Aortic smooth muscle cell (primary cell): ENCODE results near the gene DPM1. TPM values are rescaled to one million over a fixed set of nuclear protein-coding genes. Genes with fewer than 3 reads are reported as not detected.

Experiments
- total RNA-seq: library from RNA; depleted of rRNA; stranded (reverse); fragments of >200 nt; gene quantifications from 2 replicates; pipeline ENCODE4 v1.2.3, GENCODE V29; 2014

The DPM1 gene
- total RNA-seq: 52.2 and 55.8 TPM in 2 replicates

DNA sequence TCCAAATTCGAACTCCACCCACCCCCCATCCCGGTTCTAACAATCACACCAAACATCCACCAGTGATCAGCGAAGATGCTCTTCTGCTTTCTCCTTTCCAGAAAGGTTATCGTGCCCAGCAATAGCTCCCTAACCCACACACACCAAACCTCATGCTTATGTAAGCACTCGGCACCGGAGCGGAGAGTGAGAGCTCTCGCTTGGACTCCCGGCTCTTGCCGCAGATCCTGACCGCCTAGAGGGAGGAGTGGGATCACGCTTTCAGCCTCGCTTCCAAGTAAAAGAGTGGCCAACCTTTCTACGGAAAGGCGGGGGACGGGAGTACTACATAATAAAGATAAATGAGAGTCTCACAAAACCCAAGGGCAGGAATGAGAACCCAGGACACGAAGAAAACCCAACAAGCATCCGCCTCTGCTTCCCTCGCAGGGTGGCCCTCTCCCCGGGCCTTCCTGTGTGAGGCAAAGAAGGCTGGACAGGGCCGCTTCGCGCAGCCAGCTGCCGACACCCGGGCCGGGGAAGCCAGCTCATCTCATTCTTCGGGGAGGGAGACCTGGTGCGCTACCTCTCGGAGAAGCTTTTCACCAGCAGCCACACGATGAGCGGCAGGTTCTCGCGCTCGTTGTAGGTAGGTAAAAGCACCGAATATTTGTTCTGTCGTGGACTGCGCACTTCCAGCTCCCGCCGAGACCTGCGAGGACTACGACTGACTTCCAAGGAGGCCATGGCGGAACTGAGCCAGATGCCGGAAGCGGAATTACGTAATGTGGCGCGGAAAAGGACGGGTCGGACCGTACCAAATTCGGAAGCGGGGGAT is at the start of gene DPM1:
Gene DPM1 (minus strand): TSS at position 735 of the 817 bp plus-strand sequence. CDS start 9 bp downstream, at position 726.

DNA sequence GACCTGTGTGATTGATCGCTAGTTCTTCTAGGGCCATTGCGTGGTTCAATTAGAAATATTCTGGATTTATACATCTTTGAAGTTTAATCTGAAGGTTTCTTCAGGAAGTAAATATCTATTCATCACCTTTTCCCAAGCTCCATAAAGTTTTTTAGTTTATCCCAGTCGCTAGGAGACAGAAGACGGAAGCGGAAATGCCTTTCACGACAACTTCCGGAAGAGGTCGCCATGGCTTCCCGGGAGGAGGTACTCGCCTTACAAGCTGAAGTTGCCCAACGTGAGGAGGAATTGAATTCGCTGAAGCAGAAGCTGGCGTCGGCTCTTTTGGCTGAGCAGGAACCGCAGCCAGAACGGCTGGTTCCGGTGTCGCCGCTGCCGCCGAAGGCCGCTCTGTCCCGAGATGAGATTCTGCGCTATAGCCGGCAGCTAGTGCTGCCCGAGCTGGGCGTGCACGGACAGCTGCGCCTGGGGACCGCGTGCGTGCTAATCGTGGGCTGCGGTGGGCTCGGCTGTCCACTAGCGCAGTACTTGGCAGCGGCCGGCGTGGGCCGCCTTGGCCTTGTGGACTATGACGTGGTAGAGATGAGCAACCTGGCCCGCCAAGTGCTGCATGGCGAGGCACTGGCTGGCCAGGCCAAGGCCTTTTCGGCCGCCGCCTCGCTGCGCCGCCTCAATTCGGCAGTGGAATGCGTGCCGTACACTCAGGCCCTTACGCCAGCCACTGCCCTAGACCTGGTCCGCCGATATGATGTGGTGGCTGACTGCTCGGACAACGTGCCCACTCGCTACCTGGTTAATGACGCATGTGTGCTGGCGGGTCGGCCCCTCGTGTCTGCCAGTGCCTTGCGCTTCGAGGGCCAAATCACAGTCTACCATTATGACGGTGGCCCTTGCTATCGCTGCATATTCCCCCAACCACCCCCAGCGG is 547 bp upstream of the DPM1 start, which contains the start of gene MOCS3:
Gene MOCS3 (plus strand): TSS at position 204 of the 928 bp plus-strand sequence. CDS start 25 bp downstream, at position 229.

DNA sequence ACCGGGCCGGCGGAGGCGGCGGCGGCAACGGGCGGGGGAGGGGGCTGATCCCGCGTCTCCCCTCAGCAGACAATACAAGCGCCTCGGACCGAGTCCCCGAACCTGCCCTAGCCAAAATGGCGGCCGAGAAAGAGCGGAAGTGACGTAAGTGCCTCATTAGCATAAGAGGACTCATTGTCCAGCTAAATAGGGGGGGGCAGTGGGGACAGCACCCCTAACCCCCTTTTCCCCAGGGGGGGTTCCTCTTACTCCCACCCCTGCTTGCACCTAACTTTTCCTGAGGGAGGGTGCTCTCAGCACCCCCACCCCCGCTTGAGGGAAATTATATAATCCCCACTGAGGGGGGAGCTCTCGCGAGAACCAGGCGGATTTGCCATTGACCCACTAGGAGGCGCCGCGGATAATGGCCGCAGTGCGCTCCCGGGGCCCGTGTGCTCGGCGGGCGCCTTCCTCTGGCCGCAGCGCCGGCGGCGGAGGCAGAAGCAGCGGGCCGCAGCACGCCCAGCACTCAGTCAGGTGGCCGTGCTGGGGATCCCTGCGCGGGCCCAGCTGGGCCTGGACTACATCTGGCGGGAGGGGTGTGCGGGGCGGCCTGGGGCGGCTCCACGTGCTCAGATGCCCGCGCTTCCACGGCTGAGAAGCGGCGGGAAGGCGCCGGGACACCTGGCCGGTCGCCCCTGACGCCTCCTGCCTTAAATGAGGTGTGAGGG is 26.9 kb downstream of the DPM1 start, which contains the start of gene ADNP:
Gene ADNP (minus strand): TSS at position 132 of the 710 bp plus-strand sequence. CDS start 27,441 bp downstream, outside the sequence.

Other genes with a start within 250 kb of the DPM1 start
- 0.25 and 0.26 TPM in 2 replicates for gene PARD6B, start 227.0 kb downstream of the DPM1 start, total RNA-seq
- gene BCAS4, start 163.5 kb downstream of the DPM1 start, total RNA-seq: 12.2 and 14.4 TPM in 2 replicates
- 25.2 and 35.9 TPM in 2 replicates for gene ADNP, start 27.1 kb downstream of the DPM1 start, total RNA-seq
- gene MOCS3, start 286 bp upstream of the DPM1 start, total RNA-seq: 6.3 and 6.9 TPM in 2 replicates
- gene KCNG1, start 64.6 kb upstream of the DPM1 start, total RNA-seq: 0.13 TPM in 1 of 2 replicates, not detected in the other